Endothelial cell of hepatic sinusoid (primary cell): ENCODE measurements around the gene ETFB.

Experiments used
- in situ Hi-C: cut with HindIII; loops from 2 replicates; pipeline ENCODE4 v1.10.0; 2017; ENCODE audit warnings: low sequenced_read_pairs

The ETFB gene

DNA sequence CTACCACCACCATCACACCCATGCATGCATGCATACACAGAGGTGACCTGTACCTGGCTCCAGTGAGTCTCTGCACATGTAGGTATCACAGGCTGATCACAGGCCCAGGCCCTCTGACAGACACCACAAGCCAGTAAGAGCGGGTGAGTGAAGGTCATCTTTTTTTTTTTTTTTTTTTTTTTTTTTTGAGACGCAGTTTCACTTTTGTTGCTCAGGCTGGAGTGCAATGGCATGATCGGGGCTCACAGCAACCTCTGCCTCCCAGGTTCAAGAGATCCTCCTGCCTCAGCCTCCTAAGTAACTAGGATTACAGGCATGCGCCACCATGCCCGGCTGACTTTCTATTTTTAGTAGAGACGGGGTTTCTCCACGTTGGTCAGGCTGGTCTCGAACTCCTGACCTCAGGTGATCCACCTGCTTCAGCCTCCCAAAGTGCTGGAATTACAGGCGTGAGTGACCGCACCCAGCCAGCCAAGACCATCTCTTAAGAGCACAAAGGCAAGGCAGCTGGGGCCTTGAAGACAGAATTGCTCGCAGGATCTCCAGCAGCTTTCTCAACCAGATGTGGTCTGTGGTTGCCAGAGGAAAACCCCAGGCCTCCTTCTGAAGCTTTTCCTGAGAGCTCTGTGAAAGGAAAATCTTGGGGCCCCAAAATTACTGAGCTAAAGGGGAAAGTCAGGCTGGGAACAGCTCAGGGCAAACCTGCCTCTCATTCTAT lies 9.5 kb upstream of the ETFB start:
- in situ Hi-C loops, result no loop called here

DNA sequence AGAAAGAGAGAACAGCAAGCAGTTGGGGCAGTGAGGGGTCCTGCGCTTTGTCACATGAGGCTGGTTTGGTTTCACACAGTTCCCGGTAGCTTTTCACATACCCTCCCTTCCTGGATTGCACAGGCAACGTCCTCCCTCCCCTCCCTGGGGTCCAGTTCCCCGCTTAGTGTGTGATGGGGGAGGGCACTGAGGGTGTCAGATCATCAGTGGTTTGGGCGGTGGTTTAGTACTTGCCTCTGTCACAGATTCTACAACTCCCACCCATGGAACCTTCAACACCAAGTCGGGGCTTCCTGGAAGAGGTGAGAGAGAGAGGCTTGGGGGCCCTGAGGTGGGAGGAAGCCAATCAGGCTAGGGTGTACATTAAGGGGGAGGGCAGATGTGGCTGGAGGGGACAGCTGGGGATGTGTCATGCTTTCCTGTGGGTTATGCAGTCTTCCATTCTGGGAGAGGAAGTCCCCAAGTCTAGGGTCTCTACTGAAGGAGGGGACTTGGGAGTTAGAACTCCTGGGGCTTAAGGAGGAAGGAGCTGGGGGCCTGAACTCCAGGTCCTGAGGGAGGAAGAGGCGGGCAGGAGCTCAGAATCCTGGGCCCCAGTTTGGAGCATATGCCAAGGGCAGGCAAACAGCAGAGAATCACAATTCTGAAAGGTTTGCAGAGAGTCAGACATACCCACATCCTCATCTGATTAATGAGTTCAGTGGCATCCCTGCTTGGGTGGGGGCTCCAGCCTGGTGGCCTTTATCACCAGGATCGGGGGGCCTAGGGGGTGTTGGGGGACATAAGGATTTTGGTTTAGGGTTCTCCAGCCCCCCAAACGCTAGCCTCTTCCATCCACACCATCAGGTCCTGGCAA lies 6.7 kb upstream of the ETFB start, which contains the start of gene NKG7:
Gene NKG7, minus strand, starts transcription at position 6 of the 856 bp plus-strand sequence. CDS start 119 bp downstream, outside the sequence.
- in situ Hi-C loops, result no loop called here

DNA sequence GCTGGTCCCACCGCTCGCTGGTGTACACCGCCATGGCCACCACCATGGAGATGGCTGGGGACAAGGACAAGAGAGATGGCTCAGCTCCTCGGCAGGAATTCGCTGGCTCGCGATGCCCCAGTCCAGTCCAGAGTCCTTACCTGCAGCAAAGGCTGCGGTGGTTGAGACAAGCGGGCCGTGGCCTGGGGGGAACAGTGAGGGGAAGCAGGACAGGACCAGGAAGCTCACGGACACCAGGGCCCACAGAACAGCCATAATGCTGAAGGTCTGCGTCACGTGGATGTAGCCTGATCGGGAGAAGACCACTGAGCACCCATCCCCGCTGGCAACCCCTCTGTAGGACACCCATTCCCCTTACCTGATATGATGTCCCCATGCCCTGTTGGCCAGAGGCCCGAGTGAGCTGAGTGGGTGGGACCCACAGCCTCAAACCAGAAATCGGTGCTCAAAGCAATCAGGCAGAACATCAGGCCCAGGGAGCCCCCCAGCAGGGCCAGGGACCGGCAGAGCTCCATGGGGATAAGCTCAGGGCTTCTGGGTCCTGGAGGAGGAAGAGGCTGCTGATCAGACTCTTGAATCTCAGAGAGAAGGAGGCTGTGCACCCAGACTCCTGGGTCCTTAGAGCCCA lies 5.9 kb upstream of the ETFB start:
- in situ Hi-C loops, result no loop called here

DNA sequence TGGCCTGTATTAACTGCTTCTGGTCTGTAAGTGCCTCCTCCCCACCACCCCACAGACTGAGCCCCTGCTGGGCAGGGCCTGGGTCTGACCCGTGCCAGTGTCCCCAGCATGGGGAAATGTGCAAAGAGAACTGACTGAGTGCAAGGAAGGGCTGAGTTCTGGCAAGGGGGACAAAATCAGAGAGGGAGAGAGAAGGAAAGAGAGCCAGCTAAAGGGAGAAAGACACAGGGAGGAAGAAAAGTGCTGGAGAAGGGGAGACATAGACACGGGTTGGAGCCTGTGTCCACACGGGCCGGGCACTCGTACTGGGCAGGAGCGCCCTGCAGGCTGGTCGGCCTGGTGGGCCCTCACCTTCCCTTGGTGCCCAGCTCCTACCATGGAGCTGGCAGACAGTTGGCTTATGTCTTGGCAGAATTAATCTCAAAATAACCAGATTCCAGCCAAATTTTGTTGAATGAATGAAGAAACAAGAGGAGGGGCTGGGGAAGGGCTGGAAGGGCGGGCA lies 5.0 kb upstream of the ETFB start:
- in situ Hi-C loops, result no loop called here

DNA sequence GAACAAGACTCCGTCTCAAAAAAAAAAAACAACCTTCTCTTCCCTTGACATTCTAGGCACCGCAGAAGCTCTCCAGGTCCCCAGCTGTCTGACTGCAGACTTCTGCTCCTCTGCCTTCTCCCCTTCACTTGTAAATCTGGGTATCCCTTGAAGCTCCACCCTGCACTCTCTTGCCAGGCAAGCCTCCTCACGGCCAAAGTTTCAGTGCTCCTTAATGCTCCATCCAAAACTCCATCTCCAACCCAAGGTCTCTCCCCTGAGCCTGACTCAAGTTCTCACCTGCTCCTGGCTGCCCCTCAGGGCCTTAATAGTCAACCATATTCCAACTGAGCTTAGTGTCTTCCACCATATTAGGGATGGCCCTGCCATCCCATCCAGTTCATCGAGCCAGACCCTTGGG lies 4.0 kb upstream of the ETFB start:
- in situ Hi-C loops, result no loop called here

DNA sequence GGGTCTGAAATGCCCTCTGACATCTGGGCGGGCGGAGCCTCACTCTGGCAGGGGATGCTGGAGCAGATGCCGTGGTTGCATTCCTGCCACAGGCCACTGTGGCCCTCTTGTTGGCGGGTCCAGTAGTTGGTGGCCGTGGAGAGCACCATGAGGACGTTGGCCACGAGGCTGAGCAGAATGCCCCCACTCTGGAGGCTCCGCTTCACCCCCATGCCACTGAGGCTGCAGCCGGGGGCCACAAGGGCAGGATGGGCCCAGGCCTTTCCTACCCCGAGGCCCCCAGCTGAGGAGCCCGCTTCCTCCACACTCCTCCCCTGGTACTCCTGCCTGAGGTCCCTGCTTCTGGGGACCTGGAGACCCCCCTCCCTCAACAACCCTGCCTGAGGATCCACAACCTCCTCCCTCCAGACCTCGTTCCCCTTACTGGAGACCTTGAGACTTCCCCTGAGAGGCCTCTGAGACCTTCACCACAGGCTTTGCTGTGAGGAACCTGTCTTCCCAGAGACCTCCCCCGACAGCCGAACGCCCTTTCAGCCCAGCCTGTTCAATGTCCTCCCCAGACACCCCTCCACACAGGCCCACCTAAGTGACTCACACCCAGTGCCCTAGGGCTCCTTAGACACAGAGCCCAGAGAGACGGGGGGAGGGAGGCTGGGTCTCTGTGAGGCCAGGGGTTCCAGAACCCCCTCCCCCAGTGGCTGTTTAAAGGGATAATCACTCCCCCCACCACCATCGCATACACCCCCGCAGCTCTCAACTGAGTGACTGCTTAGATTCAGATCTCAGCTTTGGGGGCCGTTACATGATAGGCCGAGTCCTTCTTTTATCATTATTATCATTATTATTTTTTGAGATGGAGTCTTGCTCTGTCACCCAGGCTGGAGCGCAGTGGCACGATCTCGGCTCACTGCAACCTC lies 2.4 kb upstream of the ETFB start, which contains the start of gene CLDND2:
Gene CLDND2, minus strand, starts transcription at position 638 of the 917 bp plus-strand sequence. Its CDS starts 426 bp downstream, at position 212.
- in situ Hi-C loops, result no loop called here

DNA sequence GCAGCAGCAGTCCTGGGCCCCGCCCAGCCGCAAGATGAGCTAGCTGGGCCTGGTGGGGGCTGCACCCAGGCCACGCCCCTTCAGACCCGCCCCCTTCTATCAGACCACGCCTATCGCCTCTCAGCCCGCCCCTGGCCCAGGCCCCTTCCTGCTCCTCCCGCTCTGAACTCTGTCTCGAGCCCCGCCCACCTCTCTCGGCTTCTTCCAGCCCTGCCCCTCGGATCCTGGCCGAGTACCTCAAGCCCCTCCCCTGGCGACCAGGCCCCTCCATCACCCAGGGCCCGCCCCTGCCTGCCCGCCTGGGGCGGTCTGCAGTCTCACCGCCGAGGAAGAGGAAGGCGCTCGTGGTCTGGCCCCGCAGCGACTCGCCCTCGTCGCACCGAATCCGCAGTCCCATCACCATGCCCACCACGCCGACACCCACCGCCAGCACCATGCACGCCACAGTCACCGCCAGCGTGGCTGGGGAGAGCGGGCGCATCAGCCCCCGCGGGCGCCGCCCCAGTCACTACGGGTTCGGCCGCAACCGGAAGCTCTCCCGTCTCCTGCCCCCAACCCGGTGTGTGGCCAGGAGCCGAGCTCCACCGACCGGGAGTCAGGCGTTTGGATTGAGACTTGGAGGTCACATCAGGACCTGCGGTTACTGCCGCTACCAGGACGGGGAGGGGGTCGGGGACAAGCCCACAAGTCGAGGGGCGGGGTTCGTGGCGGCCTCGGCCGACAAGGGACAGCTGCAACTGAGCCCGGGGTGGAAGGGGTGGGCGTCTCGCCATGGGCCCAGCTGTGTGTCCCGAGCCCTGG lies 1.6 kb upstream of the ETFB start:
- in situ Hi-C loops, result no loop called here

DNA sequence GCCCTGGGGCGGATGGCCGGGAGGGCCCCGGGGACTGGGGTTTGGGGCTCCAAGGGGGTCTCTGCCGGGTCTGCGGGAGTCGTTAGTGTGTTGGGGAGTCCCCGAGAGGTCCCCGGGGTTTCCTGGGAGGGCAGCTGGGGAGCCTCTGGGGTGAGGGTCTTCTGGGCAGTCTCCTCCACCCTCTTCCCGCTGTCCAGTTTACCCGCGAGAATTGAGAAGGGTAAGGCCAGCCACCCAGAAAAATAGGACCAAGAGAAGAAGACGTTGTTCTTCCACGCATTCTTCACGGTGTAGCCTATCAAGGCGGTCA lies 1.0 kb upstream of the ETFB start:
- in situ Hi-C loops, result no loop called here

DNA sequence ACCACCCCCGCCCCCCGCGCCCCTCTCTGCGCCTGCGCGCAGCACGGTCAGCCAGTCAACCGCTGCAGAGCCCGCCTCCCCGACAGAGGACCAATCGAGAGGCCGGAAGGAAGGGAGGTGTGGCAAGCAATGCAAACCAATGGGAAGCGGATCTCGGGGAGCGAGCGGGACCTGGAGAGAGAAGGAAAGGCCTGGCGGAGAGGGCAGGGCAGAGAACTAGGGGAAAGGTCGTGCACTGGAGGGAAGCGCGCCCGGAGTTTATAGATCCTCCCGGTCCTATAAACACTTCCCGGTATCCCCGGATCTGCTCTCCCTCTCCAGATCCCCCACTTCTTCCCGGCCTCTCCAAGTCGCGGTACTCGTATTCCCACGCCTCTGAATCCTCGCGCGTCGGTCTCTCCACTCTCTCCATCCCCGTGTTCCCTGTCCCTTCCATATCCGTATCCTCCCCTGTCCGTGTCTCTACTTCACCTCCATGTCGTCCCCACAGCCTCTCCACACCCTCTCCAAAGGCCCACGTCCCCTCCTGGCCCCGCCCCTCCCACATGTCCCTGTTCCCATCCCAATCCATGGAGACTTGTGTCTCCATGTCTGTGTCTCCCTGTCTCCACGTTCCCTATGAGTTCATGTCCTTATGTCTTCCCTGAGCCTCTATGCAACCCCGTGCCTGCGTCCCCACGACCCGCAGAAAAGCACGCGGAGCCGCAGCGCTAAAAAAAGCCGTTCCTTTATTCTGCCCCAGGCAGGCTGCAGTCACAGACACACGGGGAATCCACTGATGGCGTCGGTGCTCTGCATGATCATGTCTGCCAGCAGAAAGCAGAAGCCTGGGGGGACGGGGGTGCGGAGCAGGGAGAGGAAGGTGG lies 434 bp upstream of the ETFB start:
- in situ Hi-C loops, result no loop called here

DNA sequence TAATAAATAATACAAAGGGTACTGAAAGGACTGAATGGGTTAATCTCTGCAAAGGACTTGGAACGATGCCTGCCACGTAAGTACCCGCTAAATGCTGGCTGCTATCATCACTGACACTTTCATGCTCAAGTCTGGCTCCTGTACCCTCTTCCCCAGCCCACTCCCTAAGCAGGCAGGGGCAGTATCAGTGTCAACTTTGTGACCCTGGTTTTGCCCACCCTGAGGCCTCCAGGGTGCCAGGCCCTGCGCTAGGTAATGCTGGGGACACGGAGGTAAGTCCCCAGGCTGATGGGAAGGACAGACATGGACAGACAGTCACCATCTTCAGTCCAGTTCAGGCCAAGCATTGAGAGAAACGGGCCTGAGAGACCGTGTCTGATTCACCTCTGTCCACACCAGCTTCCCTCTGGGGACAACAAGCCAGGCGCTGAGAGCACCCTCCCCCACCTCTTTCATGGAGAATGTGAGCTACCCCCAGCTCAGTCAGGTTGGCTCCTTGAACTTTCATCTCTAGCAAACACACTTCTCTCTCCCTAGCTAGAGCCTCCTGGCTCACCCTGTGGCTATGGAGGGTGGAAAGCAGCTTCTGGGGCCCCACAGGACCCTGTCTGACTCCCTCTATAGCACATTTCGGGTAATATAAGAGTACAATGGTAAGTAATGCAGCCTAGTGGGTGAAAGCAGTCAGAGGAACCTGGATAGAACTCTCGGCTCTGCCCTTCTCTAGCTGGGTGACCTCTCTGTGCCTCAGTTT lies 800 bp downstream of the ETFB start:
- in situ Hi-C loops, result no loop called here

DNA sequence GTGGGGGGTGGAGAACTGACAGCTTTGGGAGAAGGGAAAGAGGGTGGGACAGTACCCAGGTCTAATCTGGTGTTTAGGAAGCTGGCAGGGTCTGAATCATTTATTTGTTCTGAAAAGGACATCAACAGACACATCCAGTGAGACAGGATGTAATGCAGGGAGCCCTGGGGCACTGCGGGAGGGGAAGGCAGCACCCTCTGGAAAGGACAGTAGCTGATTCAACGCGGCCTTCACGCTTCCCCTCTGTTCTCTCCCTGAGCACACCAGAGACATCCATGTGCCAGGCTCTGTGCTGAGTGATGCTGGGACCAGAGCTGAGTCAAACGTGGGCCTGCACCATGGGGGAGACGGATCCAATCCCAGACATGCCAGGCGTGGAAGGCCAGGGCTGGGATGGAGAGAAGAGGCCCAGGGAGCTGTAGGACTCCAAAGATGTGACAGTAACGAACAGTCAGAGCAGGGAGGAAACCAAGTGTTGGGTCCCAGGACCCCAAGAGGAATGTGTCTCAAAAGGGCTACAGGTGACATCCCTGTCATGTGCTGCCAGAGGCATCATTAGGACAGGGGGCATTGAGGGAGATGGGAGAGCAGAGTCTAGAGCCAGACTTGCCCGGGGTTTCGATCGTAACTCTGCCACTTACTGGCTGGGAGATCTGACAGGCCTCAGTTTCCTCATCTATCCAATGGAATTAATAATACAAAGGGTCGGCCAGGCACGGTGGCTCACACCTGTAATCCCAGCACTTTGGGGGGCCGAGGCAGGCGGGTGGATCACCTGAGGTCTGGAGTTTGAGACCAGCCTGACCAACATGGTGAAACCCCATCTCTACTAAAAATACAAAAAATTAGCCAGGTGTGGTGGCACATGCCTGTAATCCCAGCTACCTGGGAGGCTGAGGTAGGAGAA lies 1.7 kb downstream of the ETFB start:
- in situ Hi-C loops, result no loop called here

DNA sequence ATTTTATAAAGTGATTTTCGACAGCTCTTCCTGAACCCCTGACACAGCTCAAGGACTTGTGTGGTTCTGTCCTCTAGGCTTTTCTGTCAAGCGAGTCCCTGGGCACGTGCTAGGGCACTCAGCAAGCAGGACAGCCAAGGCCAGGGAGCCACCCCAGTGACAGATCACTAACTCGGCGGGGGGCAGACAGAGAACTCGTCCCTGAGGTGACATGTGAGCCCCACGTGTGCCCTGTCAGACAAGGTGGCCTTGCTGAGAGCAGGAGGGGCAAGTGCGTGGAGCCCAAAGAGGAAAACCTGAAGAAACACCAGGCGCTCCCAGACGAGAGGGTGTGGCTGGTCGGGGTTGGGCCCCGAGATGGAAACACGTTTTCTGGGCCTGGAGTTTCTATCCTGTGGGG lies 4.9 kb downstream of the ETFB start:
- in situ Hi-C loops, result no loop called here

DNA sequence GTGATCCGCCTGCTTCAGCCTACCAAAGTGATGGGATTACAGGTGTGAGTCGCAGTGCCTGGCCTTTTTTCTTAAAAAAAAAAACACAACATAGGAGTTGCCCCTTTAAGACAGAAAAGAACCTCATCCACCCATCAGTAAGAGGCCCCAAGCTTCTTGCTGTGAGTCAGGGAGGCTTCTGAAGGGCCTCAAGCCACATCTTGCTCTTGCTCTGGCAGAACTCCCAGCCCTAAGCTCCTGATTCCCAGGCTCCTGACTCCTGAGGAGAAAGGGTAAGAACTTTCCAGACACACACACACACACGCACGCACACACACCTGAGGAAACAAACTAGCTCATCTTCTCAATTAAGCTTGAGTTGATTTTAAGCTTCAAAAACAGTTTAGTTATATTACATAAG lies 6.9 kb downstream of the ETFB start:
- in situ Hi-C loops, result loop anchor here (10.0 kb wide), 1 partner anchor 56 kb away; the partner anchor contains the start of gene SIGLEC10

DNA sequence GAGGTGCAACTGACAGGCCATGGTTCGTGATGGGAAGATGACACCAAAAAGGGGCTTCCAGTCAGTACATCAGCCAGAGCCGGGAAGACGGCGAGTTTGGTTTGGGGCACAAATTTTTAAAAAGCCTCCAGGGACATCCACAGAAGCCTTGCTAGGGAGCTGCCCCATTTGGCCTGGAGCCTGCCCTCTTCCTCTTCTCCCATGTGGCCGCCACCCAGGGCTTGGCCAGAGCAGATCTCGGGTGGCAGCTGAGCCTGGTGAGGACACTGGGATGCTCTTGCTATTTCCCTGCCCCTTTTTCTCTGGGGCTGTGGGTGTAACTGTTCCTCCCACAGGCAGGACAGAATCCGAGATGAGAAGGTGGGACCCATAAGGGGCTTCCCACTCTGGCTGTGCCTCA lies 8.2 kb downstream of the ETFB start:
- in situ Hi-C loops, result loop anchor here (10.0 kb wide), 1 partner anchor 57 kb away; the partner anchor contains the start of gene SIGLEC10

DNA sequence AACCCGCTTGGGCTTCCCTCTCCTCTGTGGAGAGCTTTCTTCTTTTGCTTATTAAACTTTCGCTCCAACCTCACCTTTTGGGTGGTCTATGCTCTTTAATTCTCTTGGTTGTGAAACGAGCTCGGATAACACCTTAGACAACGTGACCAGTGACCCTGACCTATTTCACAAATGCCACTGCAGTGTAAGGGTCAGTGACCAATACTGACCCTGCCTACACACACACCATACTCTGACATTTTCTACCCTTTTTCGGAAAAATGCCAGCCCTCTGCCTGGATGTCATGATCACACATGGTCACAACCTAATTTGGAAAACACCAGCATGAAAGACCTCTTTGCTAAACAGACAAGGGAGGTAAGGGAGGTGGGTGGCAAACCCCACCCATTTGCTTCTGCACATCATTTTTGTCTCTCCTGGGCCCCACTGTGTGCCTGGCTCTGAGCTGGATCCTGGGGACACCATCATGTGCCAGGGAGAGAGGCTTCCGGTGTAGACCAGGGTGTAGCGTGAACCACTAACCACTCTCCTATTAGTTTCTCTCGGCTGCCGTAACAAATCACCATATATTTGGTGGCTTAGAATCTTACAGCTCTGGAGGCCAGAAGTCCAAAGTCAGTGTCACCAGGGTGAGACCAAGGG lies 9.9 kb downstream of the ETFB start:
- in situ Hi-C loops, result loop anchor here (10.0 kb wide), 1 partner anchor 59 kb away; the partner anchor contains the start of gene SIGLEC10

DNA sequence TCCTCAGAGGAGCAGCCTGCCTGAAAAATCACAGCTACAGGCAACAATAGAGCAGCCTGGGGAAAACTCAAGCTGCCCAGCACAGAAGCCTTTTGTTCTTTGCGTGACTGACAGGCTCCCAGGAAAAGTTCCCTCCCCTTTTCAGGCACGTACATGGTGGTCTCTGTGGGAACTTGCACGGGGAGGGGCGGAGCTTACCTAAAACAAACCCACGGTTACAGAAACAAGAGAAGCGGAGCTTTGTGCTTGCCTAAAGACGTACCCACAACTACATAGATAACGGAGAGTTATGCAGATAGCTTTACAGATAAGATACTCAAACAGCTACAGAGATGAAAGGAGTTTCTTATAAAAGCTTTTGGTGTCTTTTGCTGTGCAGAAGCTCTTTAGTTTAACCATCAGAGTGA lies 11.4 kb downstream of the ETFB start:
- in situ Hi-C loops, result loop anchor here (10.0 kb wide), 1 partner anchor 60 kb away; the partner anchor contains the start of gene SIGLEC10
